H1 (cell line): ENCODE results near the gene GRM7. TPM values are rescaled to one million over a fixed set of nuclear protein-coding genes. Genes with fewer than 3 reads are reported as not detected.

ENCODE experiments used
- CBX8 ChIP-seq: fragments of 300-800, 300-1000 bp; sonication (generic); IDR thresholded peaks from 2 replicates; pipeline ENCODE4 v1.7.1; 2016; ENCODE audit warnings: low read depth, low read length, borderline replicate concordance
- CREB1 ChIP-seq: IDR thresholded peaks from 2 replicates; pipeline ENCODE4 v1.6.1; 2012; ENCODE audit warnings: inconsistent platforms
- FOSL1 ChIP-seq: IDR thresholded peaks from 2 replicates; pipeline ENCODE4 v1.6.1; 2011; ENCODE audit warnings: mild to moderate bottlenecking, low read depth, low read length, moderate library complexity; ENCODE audit not compliant: insufficient read depth
- POLR2AphosphoS5 ChIP-seq: IDR thresholded peaks from 2 replicates; pipeline ENCODE4 v1.6.1; 2011; ENCODE audit warnings: low read depth, low read length
- SP4 ChIP-seq: IDR thresholded peaks from 2 replicates; pipeline ENCODE4 v1.6.1; 2012; ENCODE audit warnings: low read length, inconsistent platforms
- polyA plus RNA-seq, 7 experiments: library from polyadenylated mRNA; depleted of rRNA in 3 of 7; stranded (reverse) in 5 of 7; unstranded in 2 of 7; fragments of >200 nt in 5 of 7; fragments of 200-250 nt in 2 of 7; gene quantifications; 1 replicate in 5 of 7; 2 replicates in 1 of 7; 4 replicates in 1 of 7; pipeline versions ENCODE4 v1.2.1 to v1.2.3, GENCODE V29; 2011 to 2013; ENCODE audit warnings: missing spikeins in 2 of 7, mixed read lengths in 2 of 7
- total RNA-seq: library from RNA; stranded (reverse); fragmentation: NEBNext Ultra II Directional; extraction: Animal tissue kit (Norgen Biotek cat#: 25700); gene quantifications from 2 replicates; pipeline ENCODE4 v1.2.1, GENCODE V29; 2021

Gene GRM7
- total and polyA plus RNA-seq, 2 of the 8 experiments (the other 6 are each of a cell fraction or from before 2014, with no cell fraction given) = 0.17 to 0.24 TPM

GRCh38 chr3:7226393-7226792 lies 365.5 kb downstream of the GRM7 start (continued):
- TF ChIP-seq POLR2AphosphoS5 = no peak
- TF ChIP-seq SP4 = no peak
- no peak for TF ChIP-seq CBX8
- no peak for TF ChIP-seq CREB1
- TF ChIP-seq FOSL1 = no peak
- TF ChIP-seq, all 59 proteins: peak for 0
